Ectodermal cell (in vitro differentiated cells): ENCODE measurements around the gene ZNF831.

Experiments used
- H3K27ac ChIP-seq: 2 replicates; pipeline ENCODE4 v1.7.0; 2013; ENCODE audit warnings: mild to moderate bottlenecking, low read depth, low read length; ENCODE audit not compliant: insufficient read depth, poor library complexity, severe bottlenecking
- H3K27me3 ChIP-seq: 2 replicates; pipeline ENCODE4 v1.7.0; 2013; ENCODE audit warnings: mild to moderate bottlenecking, low read length; ENCODE audit not compliant: insufficient read depth, control insufficient read depth, poor library complexity, severe bottlenecking
- H3K36me3 ChIP-seq: one replicate; pipeline ENCODE4 v1.7.0; 2013; ENCODE audit warnings: low read length; ENCODE audit not compliant: control insufficient read depth, insufficient read depth
- H3K4me1 ChIP-seq: one replicate; pipeline ENCODE4 v1.7.0; 2013; ENCODE audit warnings: low read length; ENCODE audit not compliant: control insufficient read depth, insufficient read depth
- H3K4me3 ChIP-seq: 2 replicates; pipeline ENCODE4 v1.7.0; 2013; ENCODE audit warnings: low read depth, low read length, control low read depth; ENCODE audit not compliant: insufficient read depth
- H3K9me3 ChIP-seq: 2 replicates; pipeline ENCODE4 v1.7.0; 2013; ENCODE audit warnings: mild to moderate bottlenecking, low read length, moderate library complexity; ENCODE audit not compliant: control insufficient read depth
- WGBS, 2 experiments: methylation state at CpG; one replicate each; pipeline ENCODE4 v1.1.7; 2013; ENCODE audit warnings: missing lambda C conversion rate in 2 of 2; 5-methylcytosine and 5-hydroxymethylcytosine counted together

The ZNF831 gene

DNA sequence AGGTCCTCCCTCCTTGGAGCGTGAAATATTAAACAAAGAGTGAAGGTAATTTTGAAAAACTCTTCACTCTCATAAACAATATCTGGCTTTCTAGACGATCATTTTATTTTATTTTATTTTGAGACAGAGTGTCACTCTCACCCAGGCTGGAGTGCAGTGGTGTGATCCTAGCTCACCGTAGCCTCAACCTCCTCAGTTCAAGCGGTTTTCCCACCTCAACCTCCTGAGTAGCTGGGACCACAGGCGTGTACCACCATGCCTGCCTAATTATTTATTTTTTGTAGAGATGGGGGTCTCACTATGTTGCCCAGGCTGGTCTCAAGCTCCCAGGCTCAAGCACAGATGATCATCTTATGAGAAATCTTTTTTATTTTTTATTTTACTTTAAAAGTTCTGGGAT, 16.4 kb downstream of the ZNF831 start:
- no peaks in the 10 kb centered on the region for H3K4me1 ChIP-seq
- 85 to 95% methylated on average over 4 to 5 of the region's 5 CpGs for WGBS, 2 experiments

GRCh38 chr20:59181936-59182335, 18.3 kb downstream of the ZNF831 start:
- no peaks in the 10 kb centered on the region for H3K27me3 ChIP-seq
- H3K4me3 ChIP-seq: no peak overlapping the region
- WGBS, 2 experiments: 90 to 95% methylated on average over 2 of the region's 2 CpGs
- no peaks in the 10 kb centered on the region for H3K36me3 ChIP-seq
- H3K9me3 ChIP-seq: no peaks in the 10 kb centered on the region
- no peaks in the 10 kb centered on the region for H3K4me1 ChIP-seq
- H3K27ac ChIP-seq: no peak overlapping the region

More for the DNA sequence above, 16.4 kb downstream of the ZNF831 start:
- no peaks in the 10 kb centered on the region for H3K36me3 ChIP-seq
- no peaks in the 10 kb centered on the region for H3K27me3 ChIP-seq
- H3K27ac ChIP-seq: no peak overlapping the region
- H3K9me3 ChIP-seq: no peaks in the 10 kb centered on the region
- H3K4me3 ChIP-seq: no peak overlapping the region

DNA sequence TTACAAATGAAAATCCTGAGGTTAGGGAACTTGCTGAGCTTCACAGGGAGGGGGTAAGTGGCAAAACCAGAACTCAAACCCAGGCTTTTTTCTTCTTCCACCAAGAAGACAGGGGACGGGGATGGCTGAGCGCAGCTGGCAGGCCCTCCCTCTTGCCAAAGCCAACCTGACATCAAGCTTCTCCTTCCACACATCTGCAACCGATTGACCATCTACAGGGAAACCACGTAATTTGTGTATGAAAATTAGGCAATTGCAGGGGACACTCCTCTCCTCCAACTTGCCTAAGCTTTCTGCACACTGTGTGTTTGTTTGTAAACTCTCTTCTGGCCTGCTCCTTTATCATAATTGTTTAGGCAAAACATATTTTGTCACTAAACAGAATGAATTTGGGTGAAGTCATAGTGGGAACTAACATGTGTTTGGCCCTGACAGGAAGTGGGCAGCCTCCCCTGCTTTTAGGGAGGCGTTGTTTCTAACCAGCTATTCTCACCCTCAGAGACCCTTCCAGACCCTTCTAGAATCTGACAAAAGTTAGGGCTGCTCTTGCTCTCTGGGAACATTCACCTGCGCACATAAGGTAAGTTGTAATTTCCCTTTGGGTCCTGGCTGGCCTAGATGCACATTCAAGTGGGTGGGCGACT, 18.9 kb downstream of the ZNF831 start:
- no peaks in the 10 kb centered on the region for H3K36me3 ChIP-seq
- no peaks in the 10 kb centered on the region for H3K9me3 ChIP-seq
- no peaks in the 10 kb centered on the region for H3K27me3 ChIP-seq
- no peaks in the 10 kb centered on the region for H3K4me1 ChIP-seq
- WGBS, 2 experiments: 92 to 94% methylated on average over 7 of the region's 7 CpGs
- no peak overlapping the region for H3K27ac ChIP-seq
- H3K4me3 ChIP-seq: no peak overlapping the region

DNA sequence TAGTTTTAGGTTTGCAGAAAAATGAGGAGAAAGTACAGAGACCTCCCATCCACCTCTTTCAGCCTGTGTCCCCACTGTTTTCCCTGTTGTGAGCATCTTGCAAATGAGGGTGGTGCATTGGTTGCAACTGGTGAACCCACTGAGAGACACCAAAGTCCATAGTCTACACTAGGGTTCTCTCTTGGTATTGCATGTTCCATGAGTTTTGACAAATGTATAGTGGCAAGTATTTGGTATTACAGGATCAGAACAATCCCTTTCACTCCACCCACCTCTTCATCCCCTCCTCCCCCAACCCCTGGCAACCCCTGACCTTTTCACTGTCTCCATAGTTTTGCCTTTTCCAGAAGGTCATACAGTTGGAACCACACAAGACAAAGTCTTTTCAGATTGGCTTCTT, 20.1 kb downstream of the ZNF831 start:
- Histone ChIP-seq H3K9me3 (no peaks in the 10 kb centered on the region), H3K4me3 (no peak overlapping the region), H3K27ac (no peak overlapping the region), H3K4me1 (no peaks in the 10 kb centered on the region), H3K27me3 (no peaks in the 10 kb centered on the region), H3K36me3 (no peaks in the 10 kb centered on the region)

GRCh38 chr20:59184880-59185447, 21.3 kb downstream of the ZNF831 start:
- H3K27ac ChIP-seq: no peak overlapping the region
- 88 to 89% methylated on average over 16 of the region's 16 CpGs for WGBS, 2 experiments

GRCh38 chr20:59185809-59186208, 22.2 kb downstream of the ZNF831 start:
- H3K9me3 ChIP-seq: no peaks in the 10 kb centered on the region
- whole genome bisulfite sequencing, 2 experiments: 69 to 74% methylated on average over 6 of the region's 6 CpGs
- H3K4me3 ChIP-seq: no peak overlapping the region
- H3K4me1 ChIP-seq: no peaks in the 10 kb centered on the region
- H3K27me3 ChIP-seq: no peaks in the 10 kb centered on the region
- no peaks in the 10 kb centered on the region for H3K36me3 ChIP-seq
- H3K27ac ChIP-seq: no peak overlapping the region

More at GRCh38 chr20:59184880-59185447, 21.3 kb downstream of the ZNF831 start:
- Histone ChIP-seq H3K27me3 (no peaks in the 10 kb centered on the region), H3K4me1 (no peaks in the 10 kb centered on the region), H3K9me3 (no peaks in the 10 kb centered on the region), H3K4me3 (no peak overlapping the region), H3K36me3 (no peaks in the 10 kb centered on the region)

GRCh38 chr20:59190466-59190865, 26.8 kb downstream of the ZNF831 start:
- Histone ChIP-seq H3K4me1 (no peaks in the 10 kb centered on the region), H3K27ac (no peak overlapping the region), H3K9me3 (no peaks in the 10 kb centered on the region), H3K4me3 (no peak overlapping the region), H3K27me3 (no peaks in the 10 kb centered on the region), H3K36me3 (no peaks in the 10 kb centered on the region)
- WGBS, 2 experiments: 91 to 92% methylated on average over 5 of the region's 5 CpGs

- no peak overlapping the region for H3K4me3 ChIP-seq
- H3K4me1 ChIP-seq: no peaks in the 10 kb centered on the region
- H3K27ac ChIP-seq: no peak overlapping the region
- no peaks in the 10 kb centered on the region for H3K27me3 ChIP-seq
- no peaks in the 10 kb centered on the region for H3K36me3 ChIP-seq
- 94 to 95% methylated on average over 40 of the region's 40 CpGs for WGBS, 2 experiments
- no peaks in the 10 kb centered on the region for H3K9me3 ChIP-seq
Measured at GRCh38 chr20:59191036-59191755, 27.6 kb downstream of the ZNF831 start.

DNA sequence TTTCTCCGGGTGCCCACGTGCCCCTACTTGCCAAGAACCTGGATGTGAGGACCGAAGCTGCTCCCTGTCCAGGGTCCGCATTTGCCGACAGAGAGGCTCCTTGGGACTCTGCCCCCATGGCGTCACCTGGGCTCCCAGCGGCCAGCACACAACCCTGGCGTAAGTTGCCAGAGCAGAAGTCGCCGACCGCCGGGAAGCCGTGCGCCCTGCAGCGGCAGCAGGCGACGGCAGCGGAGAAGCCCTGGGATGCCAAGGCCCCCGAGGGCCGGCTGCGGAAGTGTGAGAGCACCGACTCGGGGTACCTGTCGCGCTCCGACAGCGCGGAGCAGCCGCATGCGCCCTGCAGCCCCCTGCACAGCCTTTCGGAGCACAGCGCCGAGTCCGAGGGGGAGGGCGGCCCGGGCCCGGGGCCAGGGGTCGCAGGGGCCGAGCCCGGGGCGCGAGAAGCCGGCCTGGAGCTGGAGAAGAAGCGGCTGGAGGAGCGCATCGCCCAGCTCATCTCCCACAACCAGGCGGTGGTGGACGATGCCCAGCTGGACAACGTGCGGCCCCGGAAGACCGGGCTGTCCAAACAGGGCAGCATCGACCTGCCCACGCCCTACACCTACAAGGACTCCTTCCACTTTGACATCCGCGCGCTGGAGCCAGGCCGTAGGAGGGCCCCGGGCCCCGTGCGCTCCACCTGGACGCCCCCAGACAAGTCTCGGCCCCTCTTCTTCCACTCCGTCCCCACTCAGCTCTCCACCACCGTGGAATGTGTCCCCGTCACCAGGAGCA, 28.3 kb downstream of the ZNF831 start:
- H3K27me3 ChIP-seq: no peaks in the 10 kb centered on the region
- WGBS, 2 experiments: 95 to 96% methylated on average over 66 of the region's 66 CpGs
- H3K4me1 ChIP-seq: no peaks in the 10 kb centered on the region
- H3K27ac ChIP-seq: no peak overlapping the region
- no peak overlapping the region for H3K4me3 ChIP-seq
- no peaks in the 10 kb centered on the region for H3K9me3 ChIP-seq
- H3K36me3 ChIP-seq: no peaks in the 10 kb centered on the region

GRCh38 chr20:59192533-59192896, 28.9 kb downstream of the ZNF831 start:
- no peaks in the 10 kb centered on the region for H3K9me3 ChIP-seq
- WGBS, 2 experiments: 95 to 96% methylated on average over 25 of the region's 25 CpGs
- no peaks in the 10 kb centered on the region for H3K4me1 ChIP-seq
- no peak overlapping the region for H3K4me3 ChIP-seq
- no peaks in the 10 kb centered on the region for H3K36me3 ChIP-seq
- no peak overlapping the region for H3K27ac ChIP-seq
- H3K27me3 ChIP-seq: no peaks in the 10 kb centered on the region
